Spleen (tissue), 7 donors: Measurements from ENCODE around the gene NELFA.

ENCODE experiments used
- POLR2AphosphoS5 ChIP-seq, 3 donors: sonication (generic); formaldehyde crosslinking; IDR thresholded peaks; one replicate each; pipeline ENCODE4 v1.5.1; 2017; ENCODE audit warnings: antibody characterized with exemption in 3 of 3
- TF ChIP-seq, protein P1 (sequence below), 11 experiments: fragments of 200-600 bp in 7 of 11; fragments of 450-650 bp in 4 of 11; sonication (generic) in 4 of 11; IDR thresholded peaks in 8 of 11; conservative IDR thresholded peaks in 3 of 11; 1 replicate in 7 of 11; 2 replicates in 4 of 11; pipeline versions ENCODE4 v1.4.0 to v1.8.0; 2016 to 2021; ENCODE audit warnings: antibody characterized with exemption in 11 of 11, inconsistent platforms in 4 of 11, mild to moderate bottlenecking in 1 of 11
- donor health status: DM: no; HTN: no; CAD: no; lungs with moderate emphysema.
- donor health status: DM: no; HTN: no; CAD: no.
- donor health status: DM: no; HTN: no; CAD: no.

DNA sequence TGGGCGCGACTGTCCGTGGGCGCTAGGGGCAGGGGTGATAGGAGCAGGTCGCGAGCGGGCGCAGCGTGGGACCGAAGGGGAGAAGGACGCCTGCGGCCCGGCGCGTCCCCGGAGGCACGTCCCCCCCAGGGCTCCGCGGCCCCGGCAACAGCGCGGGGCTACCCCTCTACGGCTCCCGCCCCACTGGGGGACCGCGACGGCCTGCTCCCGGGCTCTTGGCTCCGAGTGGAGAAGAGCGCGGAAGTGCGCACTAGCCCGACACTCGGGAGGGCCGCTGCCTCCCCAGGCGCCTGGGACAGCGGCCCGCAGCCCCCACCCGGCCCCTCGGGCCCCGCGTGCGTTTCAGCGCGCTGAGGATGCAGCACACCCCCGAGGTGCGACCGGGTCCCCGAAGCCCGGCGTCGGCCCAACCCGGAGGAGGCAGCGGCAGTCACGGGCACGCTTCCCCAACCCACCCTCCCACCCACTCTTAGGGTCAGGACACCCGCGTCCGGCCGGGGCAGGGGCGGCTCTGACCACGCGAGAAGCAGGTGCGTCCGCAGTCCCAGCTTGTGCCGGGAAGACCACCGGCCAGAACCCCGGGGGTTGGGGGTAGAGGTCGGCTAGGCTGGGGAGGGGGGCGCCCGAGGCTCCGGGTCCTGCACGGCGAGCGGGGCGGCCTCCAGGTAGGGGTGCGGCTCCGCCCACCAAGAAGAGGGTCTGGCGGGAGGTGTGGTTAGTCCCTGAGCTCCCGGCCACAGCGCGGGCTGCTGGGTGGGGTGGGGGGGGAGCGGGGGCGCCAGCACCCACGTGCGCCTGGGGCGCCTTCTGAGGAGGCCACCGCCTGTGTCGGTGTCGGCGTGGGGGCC is 31.8 kb upstream of the NELFA start:
- TF ChIP-seq, protein P1, sequence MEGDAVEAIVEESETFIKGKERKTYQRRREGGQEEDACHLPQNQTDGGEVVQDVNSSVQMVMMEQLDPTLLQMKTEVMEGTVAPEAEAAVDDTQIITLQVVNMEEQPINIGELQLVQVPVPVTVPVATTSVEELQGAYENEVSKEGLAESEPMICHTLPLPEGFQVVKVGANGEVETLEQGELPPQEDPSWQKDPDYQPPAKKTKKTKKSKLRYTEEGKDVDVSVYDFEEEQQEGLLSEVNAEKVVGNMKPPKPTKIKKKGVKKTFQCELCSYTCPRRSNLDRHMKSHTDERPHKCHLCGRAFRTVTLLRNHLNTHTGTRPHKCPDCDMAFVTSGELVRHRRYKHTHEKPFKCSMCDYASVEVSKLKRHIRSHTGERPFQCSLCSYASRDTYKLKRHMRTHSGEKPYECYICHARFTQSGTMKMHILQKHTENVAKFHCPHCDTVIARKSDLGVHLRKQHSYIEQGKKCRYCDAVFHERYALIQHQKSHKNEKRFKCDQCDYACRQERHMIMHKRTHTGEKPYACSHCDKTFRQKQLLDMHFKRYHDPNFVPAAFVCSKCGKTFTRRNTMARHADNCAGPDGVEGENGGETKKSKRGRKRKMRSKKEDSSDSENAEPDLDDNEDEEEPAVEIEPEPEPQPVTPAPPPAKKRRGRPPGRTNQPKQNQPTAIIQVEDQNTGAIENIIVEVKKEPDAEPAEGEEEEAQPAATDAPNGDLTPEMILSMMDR (IDR thresholded peaks at IDR 0.05 in 8 of 11, conservative IDR thresholded peaks at IDR 0.05 in 3 of 11), result no peak
- TF ChIP-seq POLR2AphosphoS5 (IDR thresholded peaks at IDR 0.05), result no peak
